HG02885 (cell line): ENCODE measurements around the gene CFAP57.
A peak's percentile ranks its signal among the peaks of the same experiment; 100 is the strongest.
"Not testable (repeated sequence)": the region's sequence is repeated elsewhere in the genome, so short reads cannot be mapped to it uniquely, and the experiment has no call there.

ENCODE experiments used
- ATAC-seq: cut with Tn5 transposase; IDR thresholded peaks from one replicate; pipeline ENCODE4 v1.9.1; 2021; ENCODE audit warnings: mild to moderate bottlenecking; ENCODE audit not compliant: unreplicated experiment, poor library complexity

CFAP57 gene

DNA sequence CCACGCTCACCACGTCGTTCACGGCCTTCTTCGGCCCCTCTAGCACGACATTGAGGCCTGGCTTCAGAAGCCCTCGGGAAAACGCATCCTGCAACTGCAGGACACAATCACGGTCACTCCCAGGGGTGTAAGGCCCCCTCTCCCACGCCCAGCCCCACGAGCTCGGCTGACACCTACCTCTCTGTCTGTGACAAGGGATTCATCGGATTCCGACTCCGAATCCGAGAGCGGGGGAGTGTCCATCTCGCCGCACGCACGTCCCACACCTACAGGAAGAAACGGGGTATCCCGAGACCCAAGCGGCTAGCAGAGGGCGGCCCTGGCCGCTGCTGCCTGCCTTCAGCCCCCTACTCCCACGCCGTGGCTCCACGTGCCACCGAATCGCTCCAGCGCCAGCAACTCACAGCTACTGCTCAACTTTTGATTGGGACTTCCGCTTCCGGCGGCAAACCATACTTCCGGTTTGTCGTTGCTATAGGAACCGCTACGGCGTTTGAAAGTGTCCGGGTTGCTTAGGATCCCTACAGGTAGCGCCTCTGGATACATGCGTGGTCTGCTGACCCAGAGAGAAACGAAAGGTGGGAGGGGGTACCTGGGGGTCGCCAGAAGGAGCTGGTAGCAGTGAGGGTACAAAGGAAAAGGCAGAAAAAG, at the start of gene CFAP57, which contains the start of gene EBNA1BP2:
TSS of gene CFAP57 (plus strand) at position 455 of the 651 bp plus-strand sequence. CDS start 424 bp downstream, outside the sequence.
TSS of gene EBNA1BP2 (minus strand) at position 415 of the 651 bp plus-strand sequence. CDS start at position 243, 172 bp downstream.
- peak; percentile 94 for ATAC-seq

DNA sequence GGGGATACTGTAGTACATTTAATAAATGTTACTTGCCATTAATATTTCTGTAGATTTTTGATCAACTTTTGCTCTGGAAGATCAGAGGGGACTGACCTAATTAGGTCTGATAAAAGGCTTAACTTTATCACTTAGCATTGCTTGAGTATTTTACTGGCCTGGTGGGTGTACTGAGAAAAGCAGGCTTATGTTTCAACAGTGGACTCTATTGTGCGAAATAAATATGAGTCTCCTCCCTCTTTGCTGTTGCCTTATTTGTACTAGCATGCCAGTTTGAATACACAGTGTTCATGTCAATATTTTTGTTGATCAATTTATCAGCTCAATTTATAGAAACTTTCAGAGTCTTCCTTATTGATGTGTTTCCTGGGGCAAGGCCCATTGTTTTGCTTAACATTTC, 49.1 kb upstream of the CFAP57 start:
- no peak for ATAC-seq

DNA sequence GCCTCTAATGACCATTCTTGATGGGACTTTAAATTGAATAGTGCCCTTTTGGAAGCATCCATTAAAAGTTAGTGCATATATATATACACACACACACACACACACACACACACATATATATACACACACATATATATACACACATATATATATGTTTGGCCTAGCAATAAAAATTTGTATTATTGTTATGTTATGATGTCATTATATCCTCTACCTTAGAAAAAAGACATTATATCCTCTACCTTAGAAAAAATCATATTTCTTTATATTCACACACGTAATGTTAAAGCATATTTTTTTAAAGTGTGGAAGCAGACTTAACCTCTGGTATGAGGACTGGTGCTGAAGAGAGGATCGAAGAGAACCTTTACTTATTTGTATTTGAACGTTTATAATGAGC, 43.3 kb upstream of the CFAP57 start:
- no peak for ATAC-seq

DNA sequence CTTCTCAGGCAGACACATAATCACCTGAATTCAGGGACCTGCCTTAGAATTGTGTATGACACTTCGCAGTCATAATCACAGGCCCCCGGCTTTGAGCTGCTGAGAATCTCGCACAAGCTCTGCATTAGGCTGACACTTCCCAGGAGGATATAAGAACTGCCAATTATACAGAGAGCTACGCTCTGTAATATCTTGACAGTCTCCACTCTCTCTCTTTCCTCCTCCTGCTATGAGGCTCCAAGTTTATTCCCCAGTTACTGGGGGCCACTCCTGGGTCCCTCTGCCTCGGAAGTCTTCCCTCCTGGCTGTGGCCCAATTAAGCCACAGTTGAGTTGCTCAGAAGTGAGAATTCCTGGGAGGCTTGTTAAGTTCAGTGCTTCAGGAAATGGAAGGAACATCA, 42.7 kb upstream of the CFAP57 start:
- no peak for ATAC-seq

DNA sequence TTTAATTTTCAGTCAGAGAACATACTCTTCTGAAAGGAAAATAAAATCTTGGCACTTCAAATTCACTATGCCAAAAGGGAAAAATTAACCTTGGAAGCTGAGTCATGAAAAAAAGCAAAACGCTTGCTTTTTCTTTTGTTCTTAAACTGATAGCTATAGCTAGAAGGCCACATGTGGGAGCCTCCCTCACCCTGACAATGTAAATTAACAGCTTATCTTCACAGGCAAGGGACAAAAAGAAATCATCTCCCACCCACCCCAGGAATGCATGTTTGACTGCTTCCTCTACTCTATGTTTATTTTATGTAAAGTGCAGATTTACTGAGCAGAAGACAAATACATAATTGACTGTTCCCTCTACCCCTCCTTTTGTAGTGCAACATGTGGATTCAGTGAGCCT, 38.1 kb upstream of the CFAP57 start:
- ATAC-seq: no peak

DNA sequence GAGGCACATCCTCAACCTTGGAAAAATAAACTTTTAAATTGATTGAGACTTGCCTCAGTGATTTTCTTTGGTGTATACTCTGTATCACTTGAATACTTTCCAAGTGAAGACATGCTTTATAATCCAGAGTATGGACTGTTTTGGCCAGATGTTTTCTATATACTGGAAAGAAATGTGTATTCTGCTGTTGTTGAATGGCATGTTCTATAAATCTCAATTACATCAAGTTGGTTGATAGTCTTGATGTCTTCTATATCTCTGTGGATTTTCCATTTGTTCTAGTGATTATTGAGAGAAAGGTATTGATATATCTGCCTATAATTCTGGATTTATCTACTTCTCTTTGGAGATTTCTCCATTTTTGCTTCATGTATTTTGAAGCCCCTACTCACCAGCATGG, 37.5 kb upstream of the CFAP57 start:
- no peak for ATAC-seq

DNA sequence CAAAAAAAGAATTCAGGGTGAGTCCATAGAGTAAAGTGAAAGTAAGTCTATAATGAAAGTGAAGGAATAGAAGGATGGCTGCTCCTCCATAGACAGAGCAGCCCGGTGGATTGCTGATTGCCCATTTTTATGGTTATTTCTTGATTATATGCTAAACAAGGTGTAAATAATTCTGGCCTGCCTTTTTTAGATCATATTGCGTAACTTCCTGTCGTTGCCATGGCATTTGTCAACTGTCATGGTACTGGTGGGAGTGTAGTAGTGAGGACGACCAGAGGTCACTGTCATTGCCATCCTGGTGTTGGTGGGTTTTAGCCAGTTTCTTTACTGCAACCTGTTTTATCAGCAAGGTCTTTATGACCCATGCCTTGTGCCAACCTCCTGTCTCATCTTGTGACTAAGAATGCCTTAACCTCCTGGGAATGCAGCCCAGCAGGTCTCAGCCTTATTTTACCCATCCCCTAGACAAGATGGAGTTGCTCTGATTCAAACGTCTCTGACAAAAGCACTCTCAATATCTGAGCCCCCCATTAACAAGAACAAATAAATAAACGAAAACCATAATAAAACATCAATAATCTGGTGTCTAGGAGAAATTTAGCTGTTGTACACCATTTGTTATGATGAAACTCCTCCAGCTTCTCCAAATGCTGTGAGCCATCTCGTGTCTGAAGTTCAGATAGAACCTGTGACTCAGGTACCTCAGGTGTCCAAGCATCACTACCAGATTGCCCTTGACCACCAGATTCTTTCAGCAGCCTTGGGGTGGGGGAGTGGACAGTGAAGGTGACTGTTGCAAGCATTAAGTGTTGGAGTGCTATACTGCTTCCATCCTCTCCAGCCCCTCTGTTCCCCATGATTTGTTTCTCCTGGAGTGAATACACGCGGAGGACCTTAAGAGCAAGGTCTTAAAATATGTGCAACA, 36.0 kb upstream of the CFAP57 start:
- ATAC-seq: no peak

DNA sequence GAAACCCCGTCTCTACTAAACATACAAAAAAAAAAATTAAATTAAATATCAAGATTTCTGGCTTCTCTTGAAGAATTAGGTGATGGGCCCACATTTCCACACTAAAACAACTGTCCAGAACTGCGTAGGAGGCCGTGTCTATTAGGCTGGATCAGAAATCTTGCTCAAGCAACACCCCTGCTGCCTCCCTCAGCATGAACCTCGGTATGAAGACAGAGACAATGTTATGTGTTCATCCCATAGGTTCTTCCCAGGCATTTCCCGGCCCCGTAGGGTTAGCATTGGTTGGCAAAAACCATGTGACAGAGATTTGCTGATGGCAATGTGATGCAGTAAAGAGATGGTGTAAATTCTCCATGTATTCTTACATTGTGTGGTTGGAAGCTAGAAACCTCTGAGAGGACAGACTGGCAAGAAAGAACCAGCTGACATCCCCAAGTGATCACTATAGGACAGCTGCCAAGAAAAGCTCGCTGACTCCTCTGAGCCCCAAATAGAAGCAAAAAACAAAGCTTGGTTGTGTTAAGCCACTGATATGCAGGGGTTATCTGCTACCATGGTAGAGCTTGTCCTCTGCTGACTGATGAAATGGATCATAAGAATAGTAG, 34.6 kb upstream of the CFAP57 start:
- no peak for ATAC-seq

DNA sequence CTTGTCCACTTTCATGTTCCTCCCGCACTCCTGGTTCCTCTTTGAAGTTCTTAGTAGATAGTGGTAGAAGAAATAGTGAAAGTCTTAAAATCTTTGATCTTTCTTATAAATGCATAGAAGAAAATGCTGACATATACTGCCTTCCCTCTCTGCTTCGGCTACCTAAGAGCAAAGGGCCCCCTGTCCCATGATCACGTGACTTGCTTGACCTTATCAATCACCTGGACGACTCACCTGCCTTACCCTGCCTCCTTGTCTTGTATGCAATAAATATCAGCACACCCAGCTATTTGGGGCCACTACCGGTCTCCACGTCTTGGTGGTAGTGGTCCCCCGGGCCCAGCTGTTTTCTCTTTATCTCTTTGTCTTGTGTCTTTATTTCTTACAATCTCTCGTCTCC, 32.8 kb upstream of the CFAP57 start:
- not testable (repeated sequence) for ATAC-seq

DNA sequence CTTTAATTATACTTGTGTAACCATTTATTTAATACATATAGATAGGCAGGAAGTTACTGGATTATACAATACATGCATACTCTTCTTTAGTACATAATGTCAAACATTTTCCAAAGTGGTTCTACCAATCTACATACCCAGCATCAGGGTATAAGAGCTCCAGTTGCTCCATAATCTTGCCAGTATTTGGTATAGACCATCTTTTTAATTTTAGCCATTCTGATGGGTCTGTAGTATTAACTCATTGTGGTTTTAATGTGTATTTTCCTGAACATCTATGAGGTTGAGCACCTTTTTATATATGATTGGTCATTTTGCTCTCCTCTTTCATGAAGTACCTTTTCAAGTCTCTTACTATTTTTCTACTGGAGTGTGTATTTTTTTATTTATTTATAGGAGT, 32.1 kb upstream of the CFAP57 start:
- ATAC-seq: no peak

DNA sequence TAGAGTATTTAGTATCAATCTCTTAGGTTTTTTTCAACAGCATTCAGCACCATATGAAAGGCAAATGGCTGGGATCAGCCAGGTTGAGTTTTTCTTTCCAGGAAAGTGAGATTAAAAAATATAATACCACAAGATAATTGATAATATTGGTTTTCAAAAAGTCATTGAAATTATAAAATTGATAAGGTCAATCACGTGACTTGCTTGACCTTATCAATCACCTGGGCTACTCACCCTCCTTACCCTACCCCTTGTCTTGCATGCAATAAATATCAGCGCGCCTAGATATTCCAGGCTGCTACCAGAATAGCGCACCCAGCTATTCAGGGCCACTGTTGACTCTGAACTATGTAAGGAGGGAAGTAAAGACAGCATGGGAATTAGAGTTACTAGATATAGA, 31.5 kb upstream of the CFAP57 start:
- ATAC-seq: no peak

DNA sequence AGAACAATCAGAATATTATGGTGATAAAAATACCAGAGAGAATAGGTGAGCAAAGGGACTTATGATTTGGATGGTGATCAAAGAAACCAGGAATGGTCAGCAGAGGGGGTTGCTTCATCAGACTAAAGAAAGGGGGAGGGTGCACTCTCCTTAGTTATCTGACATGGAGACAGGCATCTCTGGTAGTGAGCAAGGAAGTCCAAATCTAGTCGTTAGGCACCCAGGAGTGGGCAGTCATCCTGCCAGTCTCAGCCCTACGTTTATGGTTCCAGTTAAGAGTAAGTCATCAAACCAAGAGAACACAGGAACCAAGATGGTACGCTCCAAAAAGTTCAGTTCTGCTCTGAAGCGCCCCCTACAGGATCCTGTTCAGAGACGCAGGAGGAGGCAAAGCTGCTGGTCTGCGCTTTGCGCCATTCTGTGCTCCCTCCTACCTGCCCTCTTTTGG, 28.7 kb upstream of the CFAP57 start:
- ATAC-seq: no peak

DNA sequence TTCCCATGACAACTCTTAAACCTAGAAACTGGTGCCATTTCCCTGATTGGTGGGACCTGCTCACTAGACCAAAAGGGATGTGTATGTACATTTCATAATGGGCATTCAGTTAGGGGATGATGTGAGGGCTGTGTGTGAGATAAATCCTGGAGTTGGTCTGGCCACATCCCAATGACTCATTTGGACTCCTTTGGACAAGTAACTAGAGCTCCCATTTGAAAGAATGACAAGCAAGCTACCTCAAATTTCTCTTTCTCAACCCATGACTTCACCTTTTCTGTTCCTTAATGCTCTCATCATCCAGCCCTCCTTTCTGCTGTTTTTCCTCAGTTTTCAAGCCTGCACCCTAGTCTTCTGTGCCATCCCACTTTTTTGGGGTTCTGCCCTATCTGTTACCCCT, 27.9 kb upstream of the CFAP57 start:
- ATAC-seq: no peak

DNA sequence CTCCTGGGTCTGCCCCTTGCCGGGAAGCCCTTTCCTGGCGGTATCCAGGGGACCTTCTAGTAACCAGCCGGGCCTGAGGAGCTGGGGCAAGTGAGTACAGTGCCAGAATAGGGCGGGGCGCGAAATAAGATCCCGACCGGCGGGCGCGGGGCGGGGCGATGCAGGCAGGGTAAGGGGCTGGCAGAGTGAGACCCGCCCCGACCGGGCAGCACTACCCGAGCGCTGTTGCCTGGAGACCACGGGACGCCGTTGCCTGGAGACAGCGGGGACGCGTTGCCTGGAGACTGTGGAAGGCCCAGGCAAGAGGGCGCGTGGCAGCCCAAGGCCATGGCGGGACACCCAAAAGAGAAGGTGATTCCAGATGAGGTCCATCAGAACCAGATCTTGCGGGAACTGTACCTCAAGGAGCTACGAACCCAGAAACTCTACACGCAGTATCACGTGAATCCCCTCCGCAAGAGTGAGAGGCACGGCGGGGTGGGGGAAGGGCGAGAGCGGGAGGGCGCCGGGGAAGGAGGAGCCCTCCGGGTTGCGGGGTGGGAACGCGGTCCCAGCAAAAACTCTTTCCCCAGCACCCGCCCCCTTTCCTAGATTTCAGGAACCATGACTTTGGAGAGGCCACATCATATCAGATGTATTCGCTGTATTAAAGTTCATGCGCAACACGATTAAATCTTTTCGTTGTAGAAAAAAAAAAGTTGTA, 24.4 kb upstream of the CFAP57 start:
- ATAC-seq: no peak

DNA sequence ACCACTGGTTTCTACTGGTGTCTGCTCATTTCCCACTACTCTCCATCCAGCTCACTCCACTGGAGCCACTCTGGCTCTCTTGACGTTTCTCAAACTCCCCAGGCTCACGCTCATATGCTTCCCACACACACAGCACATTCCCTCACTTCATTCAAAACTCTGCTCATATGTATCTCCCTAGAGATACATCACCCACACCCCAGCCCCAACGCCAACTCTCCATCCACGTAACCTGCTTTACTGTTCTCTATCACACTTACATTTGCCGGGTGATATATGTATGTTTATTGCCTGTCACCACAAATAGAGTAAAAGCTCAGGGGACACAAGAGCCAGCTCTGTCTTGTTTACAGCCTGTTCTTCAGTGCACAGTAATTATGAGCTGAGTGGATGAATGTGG, 22.2 kb upstream of the CFAP57 start:
- ATAC-seq: no peak

DNA sequence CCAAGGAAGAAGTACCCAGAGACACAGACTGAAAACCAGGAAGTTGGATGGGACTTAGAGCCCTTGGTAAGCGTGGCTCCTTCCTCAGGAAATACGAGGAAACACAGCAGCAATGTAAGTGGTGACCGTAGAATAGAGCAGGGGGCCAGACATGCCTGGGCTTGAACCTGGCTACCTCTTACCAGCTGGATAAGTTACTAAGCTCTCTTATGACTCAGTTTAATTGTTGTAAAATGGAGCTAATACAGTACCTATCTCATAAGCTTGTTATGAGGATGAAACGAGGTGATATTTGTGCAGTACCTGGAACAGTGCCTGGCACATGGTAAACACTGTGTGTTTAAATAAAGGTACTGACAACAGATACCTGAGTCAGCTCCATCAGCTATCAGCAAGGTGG, 19.3 kb upstream of the CFAP57 start:
- ATAC-seq: no peak

DNA sequence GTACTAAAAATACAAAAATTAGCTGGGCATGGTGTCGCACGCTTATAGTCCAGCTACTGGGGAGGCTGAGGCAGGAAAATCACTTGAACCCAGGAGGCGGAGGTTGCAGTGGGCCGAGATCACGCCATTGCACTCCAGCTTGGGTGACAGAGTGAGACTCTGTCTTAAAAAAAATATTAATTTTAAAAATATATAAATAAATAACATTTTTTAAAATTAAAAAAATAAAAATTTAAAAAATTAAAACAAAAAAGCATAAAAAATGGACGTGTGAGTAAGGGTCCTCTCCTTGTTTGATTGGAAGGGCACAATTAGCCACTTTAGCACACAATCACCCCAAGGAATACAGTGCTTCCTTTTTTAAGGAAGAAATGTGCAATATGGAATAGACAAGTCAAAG, 18.7 kb upstream of the CFAP57 start:
- ATAC-seq: no peak

DNA sequence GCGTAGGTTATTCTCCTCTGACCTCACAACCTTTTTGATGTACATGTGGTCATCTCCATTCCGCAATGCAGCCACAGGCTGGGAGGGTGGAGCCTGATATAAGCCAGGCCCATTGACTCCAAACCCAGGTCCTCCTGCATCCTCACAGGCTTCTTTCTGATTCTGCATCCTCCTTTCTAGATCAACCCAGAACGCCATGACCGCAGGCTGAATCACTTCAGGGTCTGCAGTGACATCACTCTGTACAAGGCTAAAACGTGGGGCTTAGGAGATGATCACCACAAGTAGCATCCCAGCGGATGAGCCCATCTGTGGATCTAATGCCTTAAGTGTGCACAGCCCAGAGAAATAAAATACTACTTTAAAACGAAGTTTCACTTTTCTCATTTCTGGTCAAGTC, 16.1 kb upstream of the CFAP57 start:
- no peak for ATAC-seq

DNA sequence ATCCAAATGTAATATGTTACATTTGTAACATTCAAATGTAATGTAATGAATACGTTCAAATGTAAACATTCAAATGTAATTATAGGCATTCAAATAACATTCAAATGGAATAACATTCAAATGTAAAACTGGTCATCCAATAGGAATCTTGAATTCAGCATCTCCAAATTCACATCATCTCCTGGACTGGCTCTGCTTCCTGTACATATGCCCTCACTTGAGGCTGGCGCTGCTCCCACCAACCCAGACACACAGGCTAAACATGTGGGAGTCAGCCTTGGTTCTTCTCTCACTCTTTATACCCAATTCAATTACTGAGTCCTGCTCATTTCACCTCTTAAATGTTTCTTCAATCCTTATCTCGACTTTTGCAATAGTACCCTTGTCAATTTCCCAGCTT, 7.0 kb upstream of the CFAP57 start:
- ATAC-seq: no peak

DNA sequence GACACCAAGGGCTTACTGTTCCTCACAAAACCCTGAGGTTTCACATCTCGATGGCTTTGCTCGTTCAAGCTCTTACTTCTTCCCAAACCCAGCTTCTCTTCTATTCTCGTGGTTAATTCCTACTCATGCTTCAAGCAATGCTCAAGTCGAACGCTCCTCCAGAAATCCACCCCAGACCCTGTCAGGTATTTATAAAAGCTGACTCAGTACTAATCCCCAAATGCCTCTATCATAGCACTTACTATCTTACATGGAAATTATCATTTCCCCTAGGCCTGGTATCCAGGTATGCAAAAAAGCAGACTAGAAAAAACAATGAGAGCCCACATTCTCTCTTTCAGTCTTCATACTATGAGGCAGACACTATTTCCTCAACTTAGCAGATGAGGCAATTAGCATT, 6.4 kb upstream of the CFAP57 start:
- ATAC-seq: no peak
